NB4 (cell line): ENCODE results near the gene UBP1.
"Not testable (repeated sequence)": the region's sequence is repeated elsewhere in the genome, so short reads cannot be mapped to it uniquely, and the experiment has no call there.

Experiments used
- CTCF ChIP-seq: IDR thresholded peaks from one replicate; pipeline ENCODE4 v1.5.1; 2012; ENCODE audit warnings: low read depth, low read length
- MYC ChIP-seq: IDR thresholded peaks from 2 replicates; pipeline ENCODE4 v1.6.1; 2011; ENCODE audit warnings: low read depth, low read length

GRCh38 chr3:33429306-33429705, 10.9 kb downstream of the UBP1 start:
- TF ChIP-seq CTCF, MYC: not testable (repeated sequence)
